AG10803 (cell line): ENCODE results near the gene ACP4.

Experiments
- DNase-seq: peaks from one replicate; pipeline ENCODE4 v3.0.0; 2010; ENCODE audit warnings: low read depth
- H3K4me3 ChIP-seq: 2 replicates; pipeline ENCODE4 v1.5.1; 2011; ENCODE audit warnings: mild to moderate bottlenecking, low read length, control low read depth
- TF ChIP-seq, protein P1 (sequence below): conservative IDR thresholded peaks from 2 replicates; pipeline ENCODE4 v1.5.1; 2011; ENCODE audit warnings: mild to moderate bottlenecking, low read length, control low read depth, inconsistent platforms

The ACP4 gene

GRCh38 chr19:50835785-50836542, 45.7 kb downstream of the ACP4 start:
- DNase-seq = peak; percentile 31
- TF ChIP-seq, protein P1, sequence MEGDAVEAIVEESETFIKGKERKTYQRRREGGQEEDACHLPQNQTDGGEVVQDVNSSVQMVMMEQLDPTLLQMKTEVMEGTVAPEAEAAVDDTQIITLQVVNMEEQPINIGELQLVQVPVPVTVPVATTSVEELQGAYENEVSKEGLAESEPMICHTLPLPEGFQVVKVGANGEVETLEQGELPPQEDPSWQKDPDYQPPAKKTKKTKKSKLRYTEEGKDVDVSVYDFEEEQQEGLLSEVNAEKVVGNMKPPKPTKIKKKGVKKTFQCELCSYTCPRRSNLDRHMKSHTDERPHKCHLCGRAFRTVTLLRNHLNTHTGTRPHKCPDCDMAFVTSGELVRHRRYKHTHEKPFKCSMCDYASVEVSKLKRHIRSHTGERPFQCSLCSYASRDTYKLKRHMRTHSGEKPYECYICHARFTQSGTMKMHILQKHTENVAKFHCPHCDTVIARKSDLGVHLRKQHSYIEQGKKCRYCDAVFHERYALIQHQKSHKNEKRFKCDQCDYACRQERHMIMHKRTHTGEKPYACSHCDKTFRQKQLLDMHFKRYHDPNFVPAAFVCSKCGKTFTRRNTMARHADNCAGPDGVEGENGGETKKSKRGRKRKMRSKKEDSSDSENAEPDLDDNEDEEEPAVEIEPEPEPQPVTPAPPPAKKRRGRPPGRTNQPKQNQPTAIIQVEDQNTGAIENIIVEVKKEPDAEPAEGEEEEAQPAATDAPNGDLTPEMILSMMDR = no peak
- peak overlapping the region; percentile 66 for H3K4me3 ChIP-seq

DNA sequence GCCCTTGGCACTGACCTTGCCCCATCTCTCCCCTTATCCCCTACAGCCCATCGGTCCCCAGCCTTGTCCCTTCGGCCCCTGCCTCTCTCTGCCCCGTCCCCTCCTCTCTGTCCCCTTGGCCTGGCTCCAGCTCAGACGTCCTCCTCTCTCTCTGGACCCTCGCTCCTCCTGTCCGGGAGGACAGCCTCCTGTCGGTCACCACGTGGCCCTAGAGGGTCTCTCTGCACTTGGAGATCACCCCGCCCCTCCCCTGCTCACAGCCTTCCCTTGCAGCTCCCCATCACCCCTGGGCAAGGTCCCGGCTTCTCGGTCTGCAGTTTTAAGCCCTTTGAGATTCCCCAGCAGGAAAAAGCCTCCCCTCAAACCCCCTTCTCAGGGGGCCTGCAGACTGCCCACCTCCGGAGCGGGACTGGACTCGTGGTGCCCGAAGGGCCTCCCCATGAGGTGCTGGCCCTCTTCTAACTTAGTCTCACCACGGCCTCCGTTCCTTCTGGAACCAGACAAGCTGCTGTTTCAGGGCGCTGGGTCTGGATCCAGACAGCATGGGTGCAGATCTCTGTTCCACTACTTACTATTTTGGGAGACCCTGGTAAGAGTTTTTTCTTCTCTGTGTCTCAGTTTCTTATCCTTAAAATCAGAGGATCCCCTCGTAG, 46.5 kb downstream of the ACP4 start:
- no peak for DNase-seq
- TF ChIP-seq, protein P1 = no peak
- H3K4me3 ChIP-seq = no peak overlapping the region

DNA sequence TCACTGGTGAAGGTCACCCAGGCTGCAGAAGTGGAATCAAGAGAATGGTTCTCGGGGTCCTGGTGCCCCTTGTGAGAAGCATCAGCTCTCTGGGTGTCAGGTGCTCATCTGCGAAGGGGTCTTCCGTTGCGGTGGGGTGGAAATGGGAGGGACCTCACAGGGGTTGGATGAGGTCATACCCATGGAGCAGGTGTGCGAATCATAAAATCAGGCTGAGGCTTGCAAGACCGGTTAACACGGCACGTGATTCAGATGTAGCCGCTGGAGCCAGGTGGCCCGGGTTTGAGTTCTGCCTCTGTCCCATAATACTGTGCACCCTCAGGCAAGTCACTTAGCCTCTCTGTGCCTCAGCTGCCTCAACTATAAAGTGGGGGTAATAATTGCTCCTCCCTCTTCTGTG, 47.1 kb downstream of the ACP4 start:
- DNase-seq = no peak
- TF ChIP-seq, protein P1 = no peak

GRCh38 chr19:50838239-50838638, 48.0 kb downstream of the ACP4 start:
- no peak overlapping the region for H3K4me3 ChIP-seq
- TF ChIP-seq, protein P1 = no peak; the same call in 1 of the 2 replicates
- DNase-seq = no peak

More for the DNA sequence above, 47.1 kb downstream of the ACP4 start:
- no peak overlapping the region for H3K4me3 ChIP-seq

GRCh38 chr19:50839712-50840655, 49.8 kb downstream of the ACP4 start:
- H3K4me3 ChIP-seq = no peak overlapping the region
- TF ChIP-seq, protein P1 = no peak
- no peak for DNase-seq

DNA sequence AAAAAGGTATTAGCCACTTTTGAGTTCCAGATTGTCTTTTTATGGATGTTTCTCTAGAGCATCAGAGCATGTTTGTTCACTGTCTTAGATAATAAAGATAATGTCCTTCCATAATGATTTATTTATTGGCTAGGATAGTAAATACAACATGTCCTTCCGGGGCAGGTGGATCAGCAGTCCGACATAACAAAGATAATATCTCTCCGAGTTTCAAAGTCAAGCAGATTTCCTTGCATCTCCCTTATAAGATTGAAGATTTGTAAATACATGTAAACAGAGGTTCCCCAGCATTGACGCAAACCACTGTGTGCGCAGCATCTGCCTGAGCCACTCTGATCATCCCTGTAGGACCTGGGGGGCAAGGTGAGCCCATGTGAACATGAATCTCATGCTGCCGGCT, 51.9 kb downstream of the ACP4 start:
- TF ChIP-seq, protein P1 = no peak
- H3K4me3 ChIP-seq = no peak overlapping the region
- DNase-seq = no peak
